GM06990 (cell line): Measurements from ENCODE around the gene NEK6.

Source experiments
- DNase-seq: peaks from one replicate; pipeline ENCODE4 v3.0.0-alpha.2; 2011; ENCODE audit not compliant: insufficient read length; ENCODE audit errors: extremely low read depth
- H3K27me3 ChIP-seq: replicated peaks from 2 replicates; pipeline ENCODE4 v1.6.0; 2011; ENCODE audit warnings: low read length; ENCODE audit not compliant: control insufficient read depth, insufficient read depth
- H3K36me3 ChIP-seq: 2 replicates; pipeline ENCODE4 v1.5.1; 2011; ENCODE audit warnings: low read length; ENCODE audit not compliant: control insufficient read depth, insufficient read depth
- H3K4me3 ChIP-seq: replicated peaks from 2 replicates; pipeline ENCODE4 v1.5.1; 2011; ENCODE audit warnings: low read depth, mild to moderate bottlenecking, control low read depth, low read length
- CTCF ChIP-seq: IDR thresholded peaks from 2 replicates; pipeline ENCODE4 v1.5.1; 2011; ENCODE audit warnings: low read length, control low read depth, mild to moderate bottlenecking, inconsistent platforms; ENCODE audit not compliant: insufficient read depth, poor library complexity, severe bottlenecking

Gene NEK6

GRCh38 chr9:124278054-124278540 lies 20.3 kb downstream of the NEK6 start:
- peaks cover 18% of the 10 kb centered on the region for H3K36me3 ChIP-seq
- DNase-seq, result no peak
- no peaks in the 10 kb centered on the region for H3K27me3 ChIP-seq
- TF ChIP-seq CTCF, result no peak
- no peak overlapping the region for H3K4me3 ChIP-seq

DNA sequence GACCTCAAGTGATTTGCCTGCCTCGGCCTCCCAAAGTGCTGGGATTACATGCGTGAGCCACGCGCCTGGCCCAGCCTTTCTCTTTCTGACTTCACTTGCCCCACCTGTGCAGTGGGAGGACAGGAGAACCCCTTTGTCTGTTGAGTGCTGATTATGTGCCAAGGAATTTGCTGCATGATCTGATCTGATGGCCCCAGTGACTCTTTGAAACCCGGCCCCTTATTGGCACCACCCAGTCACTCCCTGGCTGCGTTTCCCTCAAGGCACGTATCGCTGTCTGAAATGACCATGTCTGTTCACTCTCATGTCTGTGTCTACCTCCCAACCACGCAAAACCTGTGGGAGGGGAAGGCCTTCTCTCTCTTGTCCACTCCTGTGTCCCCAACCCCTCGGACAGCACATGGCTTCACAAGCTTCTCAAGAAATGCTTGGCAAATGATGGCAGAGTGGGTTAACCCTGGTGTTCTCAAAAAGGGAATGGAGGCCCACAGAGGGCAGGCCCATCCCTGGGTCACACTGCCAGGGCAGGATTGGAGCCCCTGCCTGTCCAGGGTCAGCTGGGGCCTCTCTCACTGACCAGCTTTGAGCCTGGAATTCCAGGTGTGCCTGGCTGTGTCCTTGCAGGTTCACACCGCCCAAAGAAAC lies 21.9 kb downstream of the NEK6 start:
- no peak for DNase-seq
- TF ChIP-seq CTCF, result no peak
- Histone ChIP-seq H3K27me3 (no peaks in the 10 kb centered on the region), H3K36me3 (peaks cover 16% of the 10 kb centered on the region), H3K4me3 (no peak overlapping the region)

DNA sequence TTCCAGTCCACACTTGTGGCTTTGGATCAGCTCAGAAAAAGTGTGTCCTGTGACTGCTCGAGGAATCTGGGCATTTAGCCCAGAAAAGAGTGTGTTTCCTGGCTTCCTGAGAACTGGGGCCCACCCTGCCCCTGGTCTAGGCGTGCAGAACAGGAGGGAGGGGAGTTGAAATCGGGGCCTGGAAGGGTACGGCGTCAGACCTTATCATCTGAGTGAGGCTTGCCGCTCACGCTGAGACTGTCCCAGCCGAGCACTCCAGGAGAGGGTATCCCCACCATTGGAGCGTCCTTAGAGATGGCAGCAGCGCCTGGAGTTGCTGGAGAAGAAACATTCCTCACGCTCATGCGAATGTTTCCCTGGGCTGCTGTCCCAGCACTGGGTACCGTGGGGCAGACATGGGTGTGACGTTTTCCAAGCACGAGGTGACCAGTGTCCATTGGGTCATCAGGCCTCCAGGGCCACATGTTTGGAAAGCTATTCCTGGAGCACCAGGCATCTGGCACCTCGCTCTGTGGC lies 22.5 kb downstream of the NEK6 start:
- peaks cover 11% of the 10 kb centered on the region for H3K36me3 ChIP-seq
- no peaks in the 10 kb centered on the region for H3K27me3 ChIP-seq
- no peak for TF ChIP-seq CTCF
- no peak overlapping the region for H3K4me3 ChIP-seq
- DNase-seq, result no peak

DNA sequence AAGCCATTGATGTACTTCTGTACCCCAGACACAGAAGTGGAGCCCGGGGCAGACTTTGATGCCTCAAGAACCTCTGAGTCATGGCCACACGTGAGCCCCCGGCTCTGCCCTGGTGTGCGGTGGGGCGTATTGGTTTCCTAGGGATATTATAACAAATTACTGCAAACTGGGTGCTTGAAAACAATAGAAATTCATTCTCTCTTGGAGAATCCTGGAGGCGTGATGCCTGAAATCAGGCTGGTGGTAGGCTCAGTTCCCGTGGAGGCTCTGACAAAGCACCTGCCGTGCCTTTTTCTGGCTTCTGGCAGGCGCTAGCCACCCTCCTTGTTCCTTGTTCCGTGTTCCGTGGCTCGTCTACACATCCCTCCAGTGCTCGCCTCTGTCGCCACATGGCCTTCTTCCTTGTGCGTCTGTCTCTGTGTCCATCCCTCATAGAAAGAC lies 24.2 kb downstream of the NEK6 start:
- Histone ChIP-seq H3K36me3 (peaks cover 12% of the 10 kb centered on the region), H3K4me3 (no peak overlapping the region), H3K27me3 (no peaks in the 10 kb centered on the region)
- no peak for TF ChIP-seq CTCF
- DNase-seq, result no peak

DNA sequence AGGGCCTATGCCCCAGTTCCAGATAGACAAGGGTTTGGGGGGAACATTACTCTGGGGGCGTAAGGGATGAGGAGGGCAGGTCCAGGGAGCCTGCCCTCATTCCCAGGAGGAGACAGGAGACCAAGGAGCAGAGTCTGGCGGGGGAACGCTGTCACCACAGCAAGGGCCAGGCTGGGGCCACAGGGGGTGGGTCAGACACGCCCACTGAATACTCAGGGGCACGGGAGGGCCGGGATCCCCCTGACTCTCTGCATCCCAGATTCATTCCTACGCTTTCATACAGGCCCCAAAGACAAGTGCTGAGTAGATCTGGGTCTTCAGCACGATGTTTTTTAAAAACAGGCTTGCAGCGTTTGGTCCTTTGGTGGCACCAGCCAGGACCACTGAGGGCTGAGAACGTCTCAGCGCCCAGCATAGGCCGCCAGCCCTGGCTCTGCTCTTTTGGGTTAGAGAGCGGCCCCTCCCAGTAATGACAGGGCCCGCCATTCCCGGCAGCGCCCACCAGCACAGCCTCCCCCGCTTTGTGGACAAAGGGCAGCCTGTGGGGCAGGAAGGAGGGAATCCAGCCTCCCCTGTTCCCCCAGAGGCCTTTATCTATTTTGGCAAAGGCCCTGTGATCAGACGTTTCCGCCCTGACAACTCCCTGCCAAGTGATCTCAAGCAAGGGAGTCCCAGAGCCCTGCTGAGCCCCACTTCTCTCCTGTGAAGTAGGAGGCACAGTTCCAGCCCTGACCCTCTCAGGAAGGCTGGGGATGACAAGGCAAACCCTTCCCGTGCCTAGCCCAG lies 24.9 kb downstream of the NEK6 start:
- peaks cover 12% of the 10 kb centered on the region for H3K36me3 ChIP-seq
- no peak for TF ChIP-seq CTCF
- H3K4me3 ChIP-seq, result no peak overlapping the region
- DNase-seq, result no peak
- no peaks in the 10 kb centered on the region for H3K27me3 ChIP-seq
